RCC 7860 (cell line): ENCODE measurements around the gene PTER.
A peak's percentile ranks its signal among the peaks of the same experiment; 100 is the strongest.

Experiments used
- DNase-seq: peaks from one replicate; pipeline ENCODE4 v3.0.0-alpha.2; 2015; ENCODE audit warnings: low spot score
- FAIRE-seq: peaks from 2 replicates; lab custom pipeline; 2012; peaks lifted over from hg19 to GRCh38; lab: Jason Lieb, UNC

Gene PTER

GRCh38 chr10:16529853-16530252, 93.0 kb downstream of the PTER start:
- no peak for DNase-seq
- FAIRE-seq: no peak

- no peak for FAIRE-seq
- DNase-seq: no peak
Measured at GRCh38 chr10:16536155-16536554, 99.3 kb downstream of the PTER start.

- DNase-seq: no peak
- FAIRE-seq: no peak
Measured at GRCh38 chr10:16544099-16544498, 107.3 kb downstream of the PTER start.

GRCh38 chr10:16544591-16544990, 107.8 kb downstream of the PTER start:
- FAIRE-seq: no peak
- no peak for DNase-seq

GRCh38 chr10:16545116-16545736, 108.4 kb downstream of the PTER start:
- no peak for FAIRE-seq

GRCh38 chr10:16547973-16548372, 111.2 kb downstream of the PTER start:
- FAIRE-seq (no peak), DNase-seq (no peak)

More at GRCh38 chr10:16545116-16545736, 108.4 kb downstream of the PTER start:
- peak; percentile 24 for DNase-seq

GRCh38 chr10:16559236-16559773, 122.5 kb downstream of the PTER start:
- no peak for DNase-seq
- no peak for FAIRE-seq

GRCh38 chr10:16562891-16563290, 126.1 kb downstream of the PTER start:
- FAIRE-seq: no peak
- DNase-seq: no peak
